Cardiac fibroblast (primary cell): Measurements from ENCODE around the gene OSBPL7.

ENCODE experiments used
- DNase-seq, 2 donors: peaks; one replicate each; pipeline versions ENCODE4 v3.0.0 to v3.0.0-alpha.2; 2010; ENCODE audit warnings: low read depth in 2 of 2
- H3K4me3 ChIP-seq, 2 donors: replicated peaks in 1 of 2; 1 replicate in 1 of 2; 2 replicates in 1 of 2; pipeline ENCODE4 v1.5.1; 2011; ENCODE audit warnings: low read depth in 2 of 2, low read length in 2 of 2, mild to moderate bottlenecking in 2 of 2, moderate library complexity in 1 of 2
- CTCF ChIP-seq: IDR thresholded peaks from one replicate; pipeline ENCODE4 v1.5.1; 2011; ENCODE audit warnings: low read depth, mild to moderate bottlenecking, low read length, inconsistent platforms

OSBPL7 gene

GRCh38 chr17:47789611-47790561 lies 31.7 kb downstream of the OSBPL7 start:
- H3K4me3 ChIP-seq = peak overlapping the region; percentile 22 to 44
- peak; percentile 52 to 54 for DNase-seq
- TF ChIP-seq CTCF = peak; percentile 34

- peak; percentile 20 to 38 for DNase-seq
- no peak overlapping the region for H3K4me3 ChIP-seq
- no peak for TF ChIP-seq CTCF
Observed at GRCh38 chr17:47785538-47786123, 36.0 kb downstream of the OSBPL7 start.

- no peak overlapping the region for H3K4me3 ChIP-seq
- no peak for DNase-seq
- no peak for TF ChIP-seq CTCF
Observed at GRCh38 chr17:47781397-47781796, 40.2 kb downstream of the OSBPL7 start.

- H3K4me3 ChIP-seq = no peak overlapping the region
- TF ChIP-seq CTCF = no peak
- DNase-seq = no peak
Observed at GRCh38 chr17:47778184-47778635, 43.4 kb downstream of the OSBPL7 start.

- peak; percentile 64 to 69 for DNase-seq
- TF ChIP-seq CTCF = peak; percentile 79
- H3K4me3 ChIP-seq = no peak overlapping the region
Observed at GRCh38 chr17:47776330-47777197, 45.0 kb downstream of the OSBPL7 start.

- no peak for TF ChIP-seq CTCF
- no peak overlapping the region for H3K4me3 ChIP-seq
- DNase-seq = no peak
Observed at GRCh38 chr17:47774987-47775580, 46.5 kb downstream of the OSBPL7 start.
